ENCODE measurements around the gene TMEM214.

Gene TMEM214

GRCh38 chr2:27032495-27033252, at the start of gene TMEM214:
Gene TMEM214 (plus strand): TSS chr2:27032965. CDS start chr2:27033016, 51 bp downstream.
- peak; percentile 81 for DNase-seq

- no peak for DNase-seq
Observed at GRCh38 chr2:26983746-26984145, 49.0 kb upstream of the TMEM214 start.

- no peak for DNase-seq
Observed at GRCh38 chr2:26985807-26986206, 47.0 kb upstream of the TMEM214 start.

GRCh38 chr2:26986576-26986975, 46.2 kb upstream of the TMEM214 start:
- no peak for DNase-seq

GRCh38 chr2:26988058-26988860, 44.5 kb upstream of the TMEM214 start:
- DNase-seq: peak; percentile 22

- peak; percentile 30 for DNase-seq
Observed at GRCh38 chr2:26989156-26989555, 43.6 kb upstream of the TMEM214 start.

- DNase-seq: no peak
Observed at GRCh38 chr2:26991717-26992116, 41.0 kb upstream of the TMEM214 start.

GRCh38 chr2:26993768-26994167, 39.0 kb upstream of the TMEM214 start:
- DNase-seq: no peak

- DNase-seq: no peak
Observed at GRCh38 chr2:26994983-26995382, 37.8 kb upstream of the TMEM214 start.

- no peak for DNase-seq
Observed at GRCh38 chr2:26997394-26997793, 35.4 kb upstream of the TMEM214 start.

GRCh38 chr2:26998323-26998722, 34.4 kb upstream of the TMEM214 start:
- no peak for DNase-seq

GRCh38 chr2:27000228-27000627, 32.5 kb upstream of the TMEM214 start:
- no peak for DNase-seq

- no peak for DNase-seq
Observed at GRCh38 chr2:27000995-27001394, 31.8 kb upstream of the TMEM214 start.

- no peak for DNase-seq
Observed at GRCh38 chr2:27001950-27002349, 30.8 kb upstream of the TMEM214 start.

- DNase-seq: no peak
Observed at GRCh38 chr2:27003007-27003406, 29.8 kb upstream of the TMEM214 start.

GRCh38 chr2:27003857-27004256, 28.9 kb upstream of the TMEM214 start:
- DNase-seq: no peak

GRCh38 chr2:27006602-27007415, 26.0 kb upstream of the TMEM214 start:
- no peak for DNase-seq

- no peak for DNase-seq
Observed at GRCh38 chr2:27007416-27008374, 25.1 kb upstream of the TMEM214 start.

- DNase-seq: no peak
Observed at GRCh38 chr2:27008678-27009077, 24.1 kb upstream of the TMEM214 start.

GRCh38 chr2:27009083-27009482, 23.7 kb upstream of the TMEM214 start:
- no peak for DNase-seq

GRCh38 chr2:27009716-27010115, 23.0 kb upstream of the TMEM214 start:
- no peak for DNase-seq

- no peak for DNase-seq
Observed at GRCh38 chr2:27010139-27010538, 22.6 kb upstream of the TMEM214 start.

All from kidney glomerular epithelial cell (primary cell).